GM23338 (cell line): ENCODE data around the gene ARHGAP42. TPM values are rescaled to one million over a fixed set of nuclear protein-coding genes. Genes with fewer than 3 reads are reported as not detected.

ENCODE experiments used
- ATAC-seq: fragments of 200-7000 bp; cut with Tn5 transposase; 3 replicates; pipeline ENCODE4 v1.9.1; 2020
- DNase-seq: peaks from one replicate; pipeline ENCODE4 v3.0.0-alpha.2; 2015; ENCODE audit warnings: low spot score
- H2AFZ ChIP-seq: fragments of 200-600 bp; sonication (generic); 2 replicates; pipeline ENCODE4 v1.8.0; 2016; ENCODE audit warnings: antibody characterized with exemption, mild to moderate bottlenecking, moderate library complexity
- H3F3A ChIP-seq: fragments of 200-600 bp; sonication (generic); replicated peaks from 2 replicates; pipeline ENCODE4 v1.8.0; 2017; ENCODE audit warnings: antibody characterized with exemption, mixed run types, low read depth
- H3K27ac ChIP-seq: fragments of 200-600 bp; sonication (generic); 2 replicates; pipeline ENCODE4 v1.6.1; 2016; ENCODE audit warnings: low read depth
- H3K27me3 ChIP-seq: fragments of 200-600 bp; sonication (generic); 2 replicates; pipeline ENCODE4 v1.8.0; 2016; ENCODE audit warnings: mild to moderate bottlenecking, mixed run types, moderate library complexity; ENCODE audit not compliant: insufficient read depth
- H3K36me3 ChIP-seq: fragments of 200-600 bp; sonication (generic); 2 replicates; pipeline ENCODE4 v1.8.0; 2016; ENCODE audit warnings: mild to moderate bottlenecking; ENCODE audit not compliant: insufficient read depth
- H3K4me1 ChIP-seq: fragments of 200-600 bp; sonication (generic); 2 replicates; pipeline ENCODE4 v1.8.0; 2016; ENCODE audit warnings: mild to moderate bottlenecking, moderate library complexity; ENCODE audit not compliant: insufficient read depth
- H3K4me2 ChIP-seq: fragments of 200-600 bp; sonication (generic); 2 replicates; pipeline ENCODE4 v1.7.1; 2017; ENCODE audit warnings: mixed run types
- H3K4me3 ChIP-seq: fragments of 200-600 bp; sonication (generic); 2 replicates; pipeline ENCODE4 v1.6.1; 2016; ENCODE audit warnings: mixed run types
- H3K79me2 ChIP-seq: fragments of 200-600 bp; sonication (generic); replicated peaks from 2 replicates; pipeline ENCODE4 v1.8.0; 2017; ENCODE audit warnings: mild to moderate bottlenecking; ENCODE audit not compliant: insufficient read depth
- H3K9me2 ChIP-seq: fragments of 200-600 bp; sonication (generic); 2 replicates; pipeline ENCODE4 v1.8.0; 2017; ENCODE audit not compliant: insufficient read depth
- H4K20me1 ChIP-seq: fragments of 200-600 bp; sonication (generic); replicated peaks from 2 replicates; pipeline ENCODE4 v1.8.0; 2017; ENCODE audit warnings: mild to moderate bottlenecking; ENCODE audit not compliant: insufficient read depth
- H3K27ac Mint-ChIP-seq: 2 replicates; pipeline ENCODE4 v1.8.0; 2020; ENCODE audit warnings: inconsistent platforms, mild to moderate bottlenecking, moderate library complexity, mixed read lengths
- H3K27me3 Mint-ChIP-seq: 3 replicates; pipeline ENCODE4 v1.8.0; 2022; ENCODE audit warnings: low read depth, mild to moderate bottlenecking, moderate library complexity, mixed read lengths, inconsistent platforms; ENCODE audit not compliant: insufficient read depth, poor library complexity
- H3K36me3 Mint-ChIP-seq: 3 replicates; pipeline ENCODE4 v1.8.0; 2021; ENCODE audit warnings: low read depth, mild to moderate bottlenecking, inconsistent platforms, moderate library complexity, mixed read lengths
- H3K4me1 Mint-ChIP-seq: 3 replicates; pipeline ENCODE4 v1.8.0; 2020; ENCODE audit warnings: mild to moderate bottlenecking, inconsistent platforms, mixed read lengths
- H3K4me3 Mint-ChIP-seq: 3 replicates; pipeline ENCODE4 v1.8.0; 2021; ENCODE audit warnings: moderate library complexity, mild to moderate bottlenecking, inconsistent platforms, mixed read lengths
- H3K9me3 Mint-ChIP-seq: 3 replicates; pipeline ENCODE4 v1.8.0; 2020; ENCODE audit warnings: moderate library complexity, mild to moderate bottlenecking, inconsistent platforms, mixed read lengths
- CREB1 ChIP-seq: fragments of 250-450 bp; sonication (Bioruptor Pico); IDR thresholded peaks from 2 replicates; pipeline ENCODE4 v1.5.0; 2020; ENCODE audit warnings: low read depth, mild to moderate bottlenecking, moderate library complexity
- EZH2 ChIP-seq: fragments of 200-600 bp; sonication (generic); IDR thresholded peaks from one replicate; pipeline ENCODE4 v1.8.0; 2017; ENCODE audit warnings: antibody characterized with exemption, mild to moderate bottlenecking, low read depth; ENCODE audit not compliant: unreplicated experiment
- EZH2phosphoT487 ChIP-seq: fragments of 200-600 bp; sonication (generic); IDR thresholded peaks from one replicate; pipeline ENCODE4 v1.8.1; 2018; ENCODE audit warnings: antibody characterized with exemption; ENCODE audit not compliant: unreplicated experiment
- JUNB ChIP-seq: IDR thresholded peaks from one replicate; pipeline ENCODE4 v1.6.1; 2016; ENCODE audit warnings: antibody characterized with exemption; ENCODE audit not compliant: unreplicated experiment
- NANOG ChIP-seq: IDR thresholded peaks from 2 replicates; pipeline ENCODE4 v1.6.1; 2016; ENCODE audit warnings: antibody characterized with exemption, borderline replicate concordance
- POLR2AphosphoS5 ChIP-seq: IDR thresholded peaks from 2 replicates; pipeline ENCODE4 v1.6.1; 2016; ENCODE audit warnings: antibody characterized with exemption, low read depth
- STAT1 ChIP-seq: IDR thresholded peaks from one replicate; pipeline ENCODE4 v1.6.1; 2016; ENCODE audit warnings: antibody characterized with exemption; ENCODE audit not compliant: unreplicated experiment
- ZNF114 ChIP-seq: fragments of 250-450 bp; sonication (Bioruptor Pico); IDR thresholded peaks from 2 replicates; pipeline ENCODE4 v1.5.0; 2020; ENCODE audit warnings: mild to moderate bottlenecking, moderate library complexity
- ZNF331 ChIP-seq: fragments of 250-450 bp; sonication (Bioruptor Pico); IDR thresholded peaks from 2 replicates; pipeline ENCODE4 v1.5.0; 2020; ENCODE audit warnings: low read depth, mild to moderate bottlenecking, moderate library complexity
- polyA plus RNA-seq: library from polyadenylated mRNA; unstranded; fragments of >200 nt; fragmentation: Nextera tagmentation; extraction: Ambion mirVana; gene quantifications from 2 replicates; pipeline ENCODE4 v1.2.1, GENCODE V29; 2016
- total RNA-seq: library from RNA; depleted of rRNA; stranded (reverse); fragments of >200 nt; shearing (Covaris generic); gene quantifications from 2 replicates; pipeline ENCODE4 v1.2.3, GENCODE V29; 2014
- TF ChIP-seq, protein P1 (sequence below): IDR thresholded peaks from 2 replicates; pipeline ENCODE4 v1.6.1; 2016; ENCODE audit warnings: antibody characterized with exemption
- TF ChIP-seq, protein P2 (sequence below), 2 experiments: fragments of 200-600 bp in 1 of 2; sonication (generic) in 1 of 2; conservative IDR thresholded peaks; 2 replicates each; pipeline versions ENCODE4 v1.5.1 to v1.6.1; 2016 to 2017; ENCODE audit warnings: antibody characterized with exemption in 2 of 2, low read depth in 2 of 2, mild to moderate bottlenecking in 2 of 2, moderate library complexity in 1 of 2
- TF ChIP-seq, protein P3 (sequence below): IDR thresholded peaks from one replicate; pipeline ENCODE4 v1.6.1; 2018; ENCODE audit warnings: antibody characterized with exemption; ENCODE audit not compliant: unreplicated experiment
- TF ChIP-seq, protein P4 (sequence below): fragments of 250-450 bp; sonication (Bioruptor Pico); IDR thresholded peaks from 2 replicates; pipeline ENCODE4 v1.5.0; 2020; ENCODE audit warnings: mild to moderate bottlenecking, moderate library complexity

ARHGAP42 gene
- total and polyA plus RNA-seq, 2 experiments from 2014 or later = 23.7 to 35.7 TPM

DNA sequence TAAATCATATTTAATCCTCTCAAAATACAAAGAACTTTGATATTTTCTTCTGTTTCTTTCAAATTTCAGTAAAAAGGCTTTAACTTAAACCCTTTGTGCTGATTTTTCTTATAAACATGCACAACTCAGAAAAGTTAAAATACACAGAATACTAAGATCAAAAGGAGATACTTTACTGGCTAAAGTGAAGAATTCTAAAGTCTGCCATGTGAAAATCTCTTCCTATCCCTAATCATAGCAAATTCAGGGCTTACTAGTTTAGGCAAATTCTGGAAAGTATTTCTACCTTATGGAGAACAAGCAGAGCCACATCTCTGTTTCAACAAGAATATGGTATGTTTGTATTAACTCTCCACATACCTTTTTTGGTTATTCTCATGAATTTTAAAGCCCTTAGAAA is 345.9 kb downstream of the ARHGAP42 start:
- H3K9me2 ChIP-seq = no peaks in the 10 kb centered on the region
- Mint-ChIP-seq H3K4me1 (peaks cover 3% of the 10 kb centered on the region; the same call in 2 of the 3 replicates), H3K27me3 (no peaks in the 10 kb centered on the region), H3K36me3 (no peaks in the 10 kb centered on the region), H3K27ac (no peak overlapping the region), H3K4me3 (no peak overlapping the region), H3K9me3 (no peaks in the 10 kb centered on the region)
- no peaks in the 10 kb centered on the region for H3F3A ChIP-seq
- H3K4me3 ChIP-seq = no peak overlapping the region
- ATAC-seq (no peak), DNase-seq (no peak)
- no peak overlapping the region for H2AFZ ChIP-seq
- no peaks in the 10 kb centered on the region for H3K79me2 ChIP-seq
- no peaks in the 10 kb centered on the region for H3K36me3 ChIP-seq
- no peaks in the 10 kb centered on the region for H4K20me1 ChIP-seq
- TF ChIP-seq, protein P1, sequence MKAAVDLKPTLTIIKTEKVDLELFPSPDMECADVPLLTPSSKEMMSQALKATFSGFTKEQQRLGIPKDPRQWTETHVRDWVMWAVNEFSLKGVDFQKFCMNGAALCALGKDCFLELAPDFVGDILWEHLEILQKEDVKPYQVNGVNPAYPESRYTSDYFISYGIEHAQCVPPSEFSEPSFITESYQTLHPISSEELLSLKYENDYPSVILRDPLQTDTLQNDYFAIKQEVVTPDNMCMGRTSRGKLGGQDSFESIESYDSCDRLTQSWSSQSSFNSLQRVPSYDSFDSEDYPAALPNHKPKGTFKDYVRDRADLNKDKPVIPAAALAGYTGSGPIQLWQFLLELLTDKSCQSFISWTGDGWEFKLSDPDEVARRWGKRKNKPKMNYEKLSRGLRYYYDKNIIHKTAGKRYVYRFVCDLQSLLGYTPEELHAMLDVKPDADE = no peak
- TF ChIP-seq STAT1 (no peak), NANOG (no peak), POLR2AphosphoS5 (no peak), ZNF331 (no peak), CREB1 (CRISPR knock-in tag) (no peak), ZNF114 (CRISPR knock-in tag) (no peak), EZH2phosphoT487 (no peak), JUNB (no peak), EZH2 (no peak)
- TF ChIP-seq, protein P2, sequence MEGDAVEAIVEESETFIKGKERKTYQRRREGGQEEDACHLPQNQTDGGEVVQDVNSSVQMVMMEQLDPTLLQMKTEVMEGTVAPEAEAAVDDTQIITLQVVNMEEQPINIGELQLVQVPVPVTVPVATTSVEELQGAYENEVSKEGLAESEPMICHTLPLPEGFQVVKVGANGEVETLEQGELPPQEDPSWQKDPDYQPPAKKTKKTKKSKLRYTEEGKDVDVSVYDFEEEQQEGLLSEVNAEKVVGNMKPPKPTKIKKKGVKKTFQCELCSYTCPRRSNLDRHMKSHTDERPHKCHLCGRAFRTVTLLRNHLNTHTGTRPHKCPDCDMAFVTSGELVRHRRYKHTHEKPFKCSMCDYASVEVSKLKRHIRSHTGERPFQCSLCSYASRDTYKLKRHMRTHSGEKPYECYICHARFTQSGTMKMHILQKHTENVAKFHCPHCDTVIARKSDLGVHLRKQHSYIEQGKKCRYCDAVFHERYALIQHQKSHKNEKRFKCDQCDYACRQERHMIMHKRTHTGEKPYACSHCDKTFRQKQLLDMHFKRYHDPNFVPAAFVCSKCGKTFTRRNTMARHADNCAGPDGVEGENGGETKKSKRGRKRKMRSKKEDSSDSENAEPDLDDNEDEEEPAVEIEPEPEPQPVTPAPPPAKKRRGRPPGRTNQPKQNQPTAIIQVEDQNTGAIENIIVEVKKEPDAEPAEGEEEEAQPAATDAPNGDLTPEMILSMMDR (conservative IDR thresholded peaks at IDR 0.05; ENCODE audit: low read depth in 2 of 2) = no peak
- TF ChIP-seq, protein P3, sequence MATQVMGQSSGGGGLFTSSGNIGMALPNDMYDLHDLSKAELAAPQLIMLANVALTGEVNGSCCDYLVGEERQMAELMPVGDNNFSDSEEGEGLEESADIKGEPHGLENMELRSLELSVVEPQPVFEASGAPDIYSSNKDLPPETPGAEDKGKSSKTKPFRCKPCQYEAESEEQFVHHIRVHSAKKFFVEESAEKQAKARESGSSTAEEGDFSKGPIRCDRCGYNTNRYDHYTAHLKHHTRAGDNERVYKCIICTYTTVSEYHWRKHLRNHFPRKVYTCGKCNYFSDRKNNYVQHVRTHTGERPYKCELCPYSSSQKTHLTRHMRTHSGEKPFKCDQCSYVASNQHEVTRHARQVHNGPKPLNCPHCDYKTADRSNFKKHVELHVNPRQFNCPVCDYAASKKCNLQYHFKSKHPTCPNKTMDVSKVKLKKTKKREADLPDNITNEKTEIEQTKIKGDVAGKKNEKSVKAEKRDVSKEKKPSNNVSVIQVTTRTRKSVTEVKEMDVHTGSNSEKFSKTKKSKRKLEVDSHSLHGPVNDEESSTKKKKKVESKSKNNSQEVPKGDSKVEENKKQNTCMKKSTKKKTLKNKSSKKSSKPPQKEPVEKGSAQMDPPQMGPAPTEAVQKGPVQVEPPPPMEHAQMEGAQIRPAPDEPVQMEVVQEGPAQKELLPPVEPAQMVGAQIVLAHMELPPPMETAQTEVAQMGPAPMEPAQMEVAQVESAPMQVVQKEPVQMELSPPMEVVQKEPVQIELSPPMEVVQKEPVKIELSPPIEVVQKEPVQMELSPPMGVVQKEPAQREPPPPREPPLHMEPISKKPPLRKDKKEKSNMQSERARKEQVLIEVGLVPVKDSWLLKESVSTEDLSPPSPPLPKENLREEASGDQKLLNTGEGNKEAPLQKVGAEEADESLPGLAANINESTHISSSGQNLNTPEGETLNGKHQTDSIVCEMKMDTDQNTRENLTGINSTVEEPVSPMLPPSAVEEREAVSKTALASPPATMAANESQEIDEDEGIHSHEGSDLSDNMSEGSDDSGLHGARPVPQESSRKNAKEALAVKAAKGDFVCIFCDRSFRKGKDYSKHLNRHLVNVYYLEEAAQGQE = no peak
- TF ChIP-seq, protein P4, sequence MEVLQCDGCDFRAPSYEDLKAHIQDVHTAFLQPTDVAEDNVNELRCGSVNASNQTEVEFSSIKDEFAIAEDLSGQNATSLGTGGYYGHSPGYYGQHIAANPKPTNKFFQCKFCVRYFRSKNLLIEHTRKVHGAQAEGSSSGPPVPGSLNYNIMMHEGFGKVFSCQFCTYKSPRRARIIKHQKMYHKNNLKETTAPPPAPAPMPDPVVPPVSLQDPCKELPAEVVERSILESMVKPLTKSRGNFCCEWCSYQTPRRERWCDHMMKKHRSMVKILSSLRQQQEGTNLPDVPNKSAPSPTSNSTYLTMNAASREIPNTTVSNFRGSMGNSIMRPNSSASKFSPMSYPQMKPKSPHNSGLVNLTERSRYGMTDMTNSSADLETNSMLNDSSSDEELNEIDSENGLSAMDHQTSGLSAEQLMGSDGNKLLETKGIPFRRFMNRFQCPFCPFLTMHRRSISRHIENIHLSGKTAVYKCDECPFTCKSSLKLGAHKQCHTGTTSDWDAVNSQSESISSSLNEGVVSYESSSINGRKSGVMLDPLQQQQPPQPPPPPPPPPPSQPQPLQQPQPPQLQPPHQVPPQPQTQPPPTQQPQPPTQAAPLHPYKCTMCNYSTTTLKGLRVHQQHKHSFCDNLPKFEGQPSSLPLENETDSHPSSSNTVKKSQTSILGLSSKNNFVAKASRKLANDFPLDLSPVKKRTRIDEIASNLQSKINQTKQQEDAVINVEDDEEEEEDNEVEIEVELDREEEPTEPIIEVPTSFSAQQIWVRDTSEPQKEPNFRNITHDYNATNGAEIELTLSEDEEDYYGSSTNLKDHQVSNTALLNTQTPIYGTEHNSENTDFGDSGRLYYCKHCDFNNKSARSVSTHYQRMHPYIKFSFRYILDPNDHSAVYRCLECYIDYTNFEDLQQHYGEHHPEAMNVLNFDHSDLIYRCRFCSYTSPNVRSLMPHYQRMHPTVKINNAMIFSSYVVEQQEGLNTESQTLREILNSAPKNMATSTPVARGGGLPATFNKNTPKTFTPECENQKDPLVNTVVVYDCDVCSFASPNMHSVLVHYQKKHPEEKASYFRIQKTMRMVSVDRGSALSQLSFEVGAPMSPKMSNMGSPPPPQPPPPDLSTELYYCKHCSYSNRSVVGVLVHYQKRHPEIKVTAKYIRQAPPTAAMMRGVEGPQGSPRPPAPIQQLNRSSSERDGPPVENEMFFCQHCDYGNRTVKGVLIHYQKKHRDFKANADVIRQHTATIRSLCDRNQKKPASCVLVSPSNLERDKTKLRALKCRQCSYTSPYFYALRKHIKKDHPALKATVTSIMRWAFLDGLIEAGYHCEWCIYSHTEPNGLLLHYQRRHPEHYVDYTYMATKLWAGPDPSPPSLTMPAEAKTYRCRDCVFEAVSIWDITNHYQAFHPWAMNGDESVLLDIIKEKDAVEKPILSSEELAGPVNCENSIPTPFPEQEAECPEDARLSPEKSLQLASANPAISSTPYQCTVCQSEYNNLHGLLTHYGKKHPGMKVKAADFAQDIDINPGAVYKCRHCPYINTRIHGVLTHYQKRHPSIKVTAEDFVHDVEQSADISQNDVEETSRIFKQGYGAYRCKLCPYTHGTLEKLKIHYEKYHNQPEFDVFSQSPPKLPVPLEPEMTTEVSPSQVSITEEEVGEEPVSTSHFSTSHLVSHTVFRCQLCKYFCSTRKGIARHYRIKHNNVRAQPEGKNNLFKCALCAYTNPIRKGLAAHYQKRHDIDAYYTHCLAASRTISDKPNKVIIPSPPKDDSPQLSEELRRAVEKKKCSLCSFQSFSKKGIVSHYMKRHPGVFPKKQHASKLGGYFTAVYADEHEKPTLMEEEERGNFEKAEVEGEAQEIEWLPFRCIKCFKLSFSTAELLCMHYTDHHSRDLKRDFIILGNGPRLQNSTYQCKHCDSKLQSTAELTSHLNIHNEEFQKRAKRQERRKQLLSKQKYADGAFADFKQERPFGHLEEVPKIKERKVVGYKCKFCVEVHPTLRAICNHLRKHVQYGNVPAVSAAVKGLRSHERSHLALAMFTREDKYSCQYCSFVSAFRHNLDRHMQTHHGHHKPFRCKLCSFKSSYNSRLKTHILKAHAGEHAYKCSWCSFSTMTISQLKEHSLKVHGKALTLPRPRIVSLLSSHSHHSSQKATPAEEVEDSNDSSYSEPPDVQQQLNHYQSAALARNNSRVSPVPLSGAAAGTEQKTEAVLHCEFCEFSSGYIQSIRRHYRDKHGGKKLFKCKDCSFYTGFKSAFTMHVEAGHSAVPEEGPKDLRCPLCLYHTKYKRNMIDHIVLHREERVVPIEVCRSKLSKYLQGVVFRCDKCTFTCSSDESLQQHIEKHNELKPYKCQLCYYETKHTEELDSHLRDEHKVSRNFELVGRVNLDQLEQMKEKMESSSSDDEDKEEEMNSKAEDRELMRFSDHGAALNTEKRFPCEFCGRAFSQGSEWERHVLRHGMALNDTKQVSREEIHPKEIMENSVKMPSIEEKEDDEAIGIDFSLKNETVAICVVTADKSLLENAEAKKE = no peak
- H3K27ac ChIP-seq = no peak overlapping the region
- H3K27me3 ChIP-seq = no peaks in the 10 kb centered on the region
- H3K4me2 ChIP-seq = no peak overlapping the region
- H3K4me1 ChIP-seq = no peaks in the 10 kb centered on the region
